HepG2 (cell line): Measurements from ENCODE around the gene PUS7. TPM values are rescaled to one million over a fixed set of nuclear protein-coding genes. Genes with fewer than 3 reads are reported as not detected.
"Not testable (repeated sequence)": the region's sequence is repeated elsewhere in the genome, so short reads cannot be mapped to it uniquely, and the experiment has no call there.

Experiments
- ATAC-seq: fragments of 200-7000 bp; cut with Tn5 transposase; 3 replicates; pipeline ENCODE4 v1.9.1; 2020; ENCODE audit warnings: mild to moderate bottlenecking, moderate library complexity
- BruUV-seq: library from RNA; stranded (reverse); fragments of 400-500 nt; replicated peaks from 2 replicates; lab custom pipeline; 2021; lab: Mats Ljungman, UMichigan
- CTCF ChIA-PET: fragments of 300-600 bp; formaldehyde crosslinking; extraction: SDS; loops from one replicate; lab custom pipeline; 2021; ENCODE audit warnings: low total read pairs, inconsistent platforms, low intra/inter-chr PET ratio; lab: Yijun Ruan, JAX
- POLR2A ChIA-PET: fragments of 350-600 bp; sonication (Branson Sonifier 250); formaldehyde crosslinking; loops from one replicate; lab custom pipeline; 2020; ENCODE audit warnings: antibody characterized with exemption, inconsistent platforms; lab: Yijun Ruan, JAX
- DNase-seq: peaks from one replicate; pipeline ENCODE4 v3.0.0-alpha.2; 2015; ENCODE audit warnings: low spot score
- FAIRE-seq: peaks from 3 replicates; lab custom pipeline; 2011; peaks lifted over from hg19 to GRCh38; lab: Jason Lieb, UNC
- H2AFZ ChIP-seq: one replicate; pipeline ENCODE4 v1.6.1; 2011; ENCODE audit warnings: low read length, inconsistent platforms
- H3K27ac ChIP-seq: fragments of 300-600 bp; 3 replicates; pipeline ENCODE4 v1.8.0; 2011; ENCODE audit warnings: mixed run types, mild to moderate bottlenecking, mixed read lengths, low read length, inconsistent platforms; ENCODE audit not compliant: insufficient read depth; ENCODE audit errors: extremely low read length
- H3K27me3 ChIP-seq, 2 experiments: fragments of 200-600 bp in 1 of 2; 2 replicates in 1 of 2; 3 replicates in 1 of 2; pipeline versions ENCODE4 v1.6.0 to v1.8.0; 2011; ENCODE audit warnings: low read length in 2 of 2, mild to moderate bottlenecking in 2 of 2, moderate library complexity in 2 of 2, inconsistent platforms in 1 of 2; ENCODE audit not compliant: insufficient read depth in 2 of 2, control insufficient read depth in 1 of 2
- H3K36me3 ChIP-seq, 2 experiments: fragments of 200-600 bp in 1 of 2; replicated peaks in 1 of 2; 2 replicates in 1 of 2; 3 replicates in 1 of 2; pipeline versions ENCODE4 v1.5.1 to v1.8.0; 2011; ENCODE audit warnings: low read length in 2 of 2, inconsistent platforms in 1 of 2; ENCODE audit not compliant: insufficient read depth in 2 of 2, control insufficient read depth in 1 of 2
- H3K4me1 ChIP-seq: 2 replicates; pipeline ENCODE4 v1.5.1; 2012; ENCODE audit warnings: low read length, inconsistent platforms; ENCODE audit not compliant: insufficient read depth
- H3K4me2 ChIP-seq: 2 replicates; pipeline ENCODE4 v1.6.0; 2011; ENCODE audit warnings: low read depth, low read length, inconsistent platforms
- H3K4me3 ChIP-seq, 3 experiments: fragments of 200-600 bp in 1 of 3; sonication (generic), shearing (Covaris generic) in 1 of 3; replicated peaks in 1 of 3; 2 replicates each; pipeline ENCODE4 v1.5.1; 2011 to 2016; ENCODE audit warnings: low read length in 3 of 3, inconsistent platforms in 2 of 3, low read depth in 2 of 3, mild to moderate bottlenecking in 2 of 3, control low read depth in 1 of 3, mixed read lengths in 1 of 3; ENCODE audit not compliant: insufficient read depth in 1 of 3
- H3K79me2 ChIP-seq: one replicate; pipeline ENCODE4 v1.6.1; 2011; ENCODE audit warnings: low read length, inconsistent platforms; ENCODE audit not compliant: insufficient read depth
- H3K9ac ChIP-seq: 2 replicates; pipeline ENCODE4 v1.6.0; 2011; ENCODE audit warnings: mild to moderate bottlenecking, low read depth, low read length, inconsistent platforms; ENCODE audit not compliant: insufficient read depth
- H3K9me3 ChIP-seq: 2 replicates; pipeline ENCODE4 v1.5.1; 2012; ENCODE audit warnings: mild to moderate bottlenecking, low read length
- H4K20me1 ChIP-seq: 2 replicates; pipeline ENCODE4 v1.6.0; 2011; ENCODE audit warnings: inconsistent platforms, mild to moderate bottlenecking, low read length, moderate library complexity; ENCODE audit not compliant: insufficient read depth
- CEBPG ChIP-seq: IDR thresholded peaks from 2 replicates; pipeline ENCODE4 v1.6.1; 2016
- KDM1A ChIP-seq: IDR thresholded peaks from 2 replicates; pipeline ENCODE4 v1.6.1; 2016; ENCODE audit warnings: missing compliant biosample characterization
- POGZ ChIP-seq: sonication (generic); formaldehyde crosslinking; IDR thresholded peaks from 2 replicates; pipeline ENCODE4 v1.4.0; 2020; ENCODE audit warnings: mild to moderate bottlenecking, missing genetic modification reagents
- SALL1 ChIP-seq: sonication (generic); formaldehyde crosslinking; IDR thresholded peaks from 2 replicates; pipeline ENCODE4 v1.8.0; 2022; ENCODE audit warnings: mild to moderate bottlenecking, missing genetic modification reagents
- ZMYM3 ChIP-seq: sonication (generic); formaldehyde crosslinking; IDR thresholded peaks from 2 replicates; pipeline ENCODE4 v1.5.1; 2020; ENCODE audit warnings: mild to moderate bottlenecking, missing genetic modification reagents
- ZNF121 ChIP-seq: sonication (generic); formaldehyde crosslinking; IDR thresholded peaks from 2 replicates; pipeline ENCODE4 v1.5.0; 2020; ENCODE audit warnings: mild to moderate bottlenecking, missing genetic modification reagents
- ZNF460 ChIP-seq: sonication (generic); formaldehyde crosslinking; IDR thresholded peaks from 2 replicates; pipeline ENCODE4 v1.5.1; 2020; ENCODE audit warnings: missing genetic modification reagents, mild to moderate bottlenecking, borderline replicate concordance
- WGBS: methylation state at CpG from one replicate; pipeline ENCODE4 v1.1.6; 2017; ENCODE audit warnings: low lambda C conversion rate; 5-methylcytosine and 5-hydroxymethylcytosine counted together
- in situ Hi-C: cut with HindIII; loops from 2 replicates; pipeline ENCODE4 v1.10.0; 2017; ENCODE audit warnings: low pct_unique_long_range_greater_than_20kb; ENCODE audit not compliant: extremely low pct_ligation_motif_present
- intact Hi-C: fragments of 100-400 bp; cut with micrococcal nuclease; formaldehyde crosslinking; loops from one replicate; pipeline ENCODE4 v1.10.0; 2022; ENCODE audit not compliant: unreplicated experiment
- polyA plus RNA-seq, 8 experiments: library from polyadenylated mRNA; depleted of rRNA in 3 of 8; stranded (reverse) in 7 of 8; unstranded in 1 of 8; fragments of >200 nt; fragmentation: Illumina TruSeq in 4 of 8; extraction: Trizol in 4 of 8; gene quantifications; 2 replicates each; pipeline versions ENCODE4 v1.2.1 to v1.2.3, GENCODE V29; 2011 to 2016; ENCODE audit warnings: low read depth in 4 of 8, missing spikeins in 1 of 8, mixed read lengths in 1 of 8; ENCODE audit not compliant: insufficient read depth in 1 of 8
- total RNA-seq, 5 experiments: library from RNA; depleted of rRNA; stranded (reverse); fragments of >200 nt; fragmentation: Illumina TruSeq; extraction: Trizol; gene quantifications; 2 replicates each; pipeline ENCODE4 v1.2.3, GENCODE V29; 2016; ENCODE audit warnings: low read depth in 1 of 5
- TF ChIP-seq, protein P1 (sequence below): sonication (generic); formaldehyde crosslinking; IDR thresholded peaks from 2 replicates; pipeline ENCODE4 v1.5.0; 2020; ENCODE audit warnings: mild to moderate bottlenecking, missing genetic modification reagents

Gene PUS7
- total and polyA plus RNA-seq, 2 of the 13 experiments (the other 11 are each of a cell fraction or from before 2014, with no cell fraction given), result 14.4 to 41.2 TPM

GRCh38 chr7:105520620-105521019, 1.5 kb downstream of the PUS7 start:
- peaks cover 32% of the 10 kb centered on the region for H3K4me1 ChIP-seq
- H3K4me2 ChIP-seq, result peak overlapping the region; percentile 90
- peak overlapping the region; percentile 97 for H3K27ac ChIP-seq
- H3K79me2 ChIP-seq, result peaks cover 43% of the 10 kb centered on the region
- H3K9ac ChIP-seq, result peak overlapping the region; percentile 79; the same call in 1 of the 2 replicates
- DNase-seq, CTCF ChIA-PET, FAIRE-seq, intact Hi-C loops, ATAC-seq, H3K27me3 ChIP-seq, H2AFZ ChIP-seq, H4K20me1 ChIP-seq, H3K9me3 ChIP-seq, in situ Hi-C loops: not testable (repeated sequence)
- TSS peak; percentile 62 for BruUV-seq
- peak overlapping the region; percentile 81 to 95 (median 93); a peak in 5 of 6 replicates for H3K4me3 ChIP-seq
- POLR2A ChIA-PET, result interaction anchor here (1.6 kb wide), 1 partner anchor 11 kb away, joined by 15 read pairs; the partner anchor contains the start of gene RINT1
- TF ChIP-seq, protein P1, sequence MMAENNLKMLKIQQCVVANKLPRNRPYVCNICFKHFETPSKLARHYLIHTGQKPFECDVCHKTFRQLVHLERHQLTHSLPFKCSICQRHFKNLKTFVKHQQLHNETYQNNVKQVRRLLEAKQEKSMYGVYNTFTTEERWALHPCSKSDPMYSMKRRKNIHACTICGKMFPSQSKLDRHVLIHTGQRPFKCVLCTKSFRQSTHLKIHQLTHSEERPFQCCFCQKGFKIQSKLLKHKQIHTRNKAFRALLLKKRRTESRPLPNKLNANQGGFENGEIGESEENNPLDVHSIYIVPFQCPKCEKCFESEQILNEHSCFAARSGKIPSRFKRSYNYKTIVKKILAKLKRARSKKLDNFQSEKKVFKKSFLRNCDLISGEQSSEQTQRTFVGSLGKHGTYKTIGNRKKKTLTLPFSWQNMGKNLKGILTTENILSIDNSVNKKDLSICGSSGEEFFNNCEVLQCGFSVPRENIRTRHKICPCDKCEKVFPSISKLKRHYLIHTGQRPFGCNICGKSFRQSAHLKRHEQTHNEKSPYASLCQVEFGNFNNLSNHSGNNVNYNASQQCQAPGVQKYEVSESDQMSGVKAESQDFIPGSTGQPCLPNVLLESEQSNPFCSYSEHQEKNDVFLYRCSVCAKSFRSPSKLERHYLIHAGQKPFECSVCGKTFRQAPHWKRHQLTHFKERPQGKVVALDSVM, result peak; percentile 92
- TF ChIP-seq ZMYM3 (CRISPR knock-in tag) (peak; percentile 65), CEBPG (0 out of 2 replicates have a peak, but pooled peaks have one; percentile 31), SALL1 (peak; percentile 50), ZNF460 (CRISPR knock-in tag) (peak; percentile 39), KDM1A (CRISPR knock-in tag) (peak; percentile 72; the same call in 1 of the 2 replicates), POGZ (peak; percentile 26; the same call in 1 of the 2 replicates), ZNF121 (CRISPR knock-in tag) (peak; percentile 97)
- WGBS, result 72% methylated on average over 7 of the region's 7 CpGs
- H3K36me3 ChIP-seq, result peaks cover 0 to 21% of the 10 kb centered on the region in 2 experiments; a peak in 3 of 5 replicates
